ENCODE data around the gene ITSN1. TPM values are rescaled to one million over a fixed set of nuclear protein-coding genes. Genes with fewer than 3 reads are reported as not detected.

The ITSN1 gene
- total RNA-seq, 1 donor from 2014 or later, result 41.9 TPM

GRCh38 chr21:33641352-33642026, 812 bp upstream of the ITSN1 start, which contains the start of gene CRYZL1:
TSS of gene CRYZL1 (minus strand) at chr21:33641741. CDS start at chr21:33631551, 10,190 bp downstream.
- intact Hi-C loops (cut with micrococcal nuclease), result no loop called here
- Histone ChIP-seq H3K4me3 (peak within 1 kb of the TSS; percentile 92), H3K9me3 (replicated peaks) (no peaks in the 10 kb centered on the region), H3K36me3 (peaks cover 5% of the 10 kb centered on the region), H3K27ac (replicated peaks) (peak within 1 kb of the TSS; percentile 98), H3K4me1 (peaks cover 49% of the 10 kb centered on the region), H3K27me3 (ENCODE audit: low read depth) (no peaks in the 10 kb centered on the region)
- peak; percentile 100 for DNase-seq
- no peak for TF ChIP-seq CTCF (IDR thresholded peaks at IDR 0.05; ENCODE audit: borderline replicate concordance)

GRCh38 chr21:33642896-33643657, 776 bp downstream of the ITSN1 start:
- intact Hi-C loops (cut with micrococcal nuclease), result no loop called here
- Histone ChIP-seq H3K36me3 (no peaks in the 10 kb centered on the region), H3K4me1 (peaks cover 52% of the 10 kb centered on the region), H3K27ac (replicated peaks) (peak overlapping the region; percentile 98), H3K27me3 (ENCODE audit: low read depth) (no peaks in the 10 kb centered on the region), H3K4me3 (peak overlapping the region; percentile 92), H3K9me3 (replicated peaks) (no peaks in the 10 kb centered on the region)
- no peak for TF ChIP-seq CTCF (IDR thresholded peaks at IDR 0.05; ENCODE audit: borderline replicate concordance)
- peak; percentile 42 for DNase-seq

- no peaks in the 10 kb centered on the region for H3K27me3 ChIP-seq (ENCODE audit: low read depth)
- no peaks in the 10 kb centered on the region for H3K36me3 ChIP-seq
- no peak for DNase-seq
- peak overlapping the region; percentile 98 for H3K27ac ChIP-seq (replicated peaks)
- H3K4me3 ChIP-seq, result peak overlapping the region; percentile 92
- H3K4me1 ChIP-seq, result peaks cover 52% of the 10 kb centered on the region
- TF ChIP-seq CTCF (IDR thresholded peaks at IDR 0.05; ENCODE audit: borderline replicate concordance), result no peak
- intact Hi-C loops (cut with micrococcal nuclease), result no loop called here
- H3K9me3 ChIP-seq (replicated peaks), result no peaks in the 10 kb centered on the region
Measured at GRCh38 chr21:33643658-33644311, 1.5 kb downstream of the ITSN1 start.

- H3K27me3 ChIP-seq (ENCODE audit: low read depth), result no peaks in the 10 kb centered on the region
- no peaks in the 10 kb centered on the region for H3K9me3 ChIP-seq (replicated peaks)
- no peak for TF ChIP-seq CTCF (IDR thresholded peaks at IDR 0.05; ENCODE audit: borderline replicate concordance)
- peak overlapping the region; percentile 98 for H3K27ac ChIP-seq (replicated peaks)
- no peaks in the 10 kb centered on the region for H3K36me3 ChIP-seq
- peaks cover 52% of the 10 kb centered on the region for H3K4me1 ChIP-seq
- H3K4me3 ChIP-seq, result peak overlapping the region; percentile 92
- DNase-seq, result no peak
- intact Hi-C loops (cut with micrococcal nuclease), result no loop called here
Measured at GRCh38 chr21:33644383-33645074, 2.2 kb downstream of the ITSN1 start.

GRCh38 chr21:33645730-33646129, 3.4 kb downstream of the ITSN1 start:
- H3K27ac ChIP-seq (replicated peaks), result no peak overlapping the region

More at GRCh38 chr21:33645730-33646129, 3.4 kb downstream of the ITSN1 start:
- DNase-seq, result no peak
- H3K4me1 ChIP-seq, result peaks cover 56% of the 10 kb centered on the region
- H3K4me3 ChIP-seq, result no peak overlapping the region
- TF ChIP-seq CTCF (IDR thresholded peaks at IDR 0.05; ENCODE audit: borderline replicate concordance), result no peak
- no peaks in the 10 kb centered on the region for H3K9me3 ChIP-seq (replicated peaks)
- intact Hi-C loops (cut with micrococcal nuclease), result no loop called here
- no peaks in the 10 kb centered on the region for H3K36me3 ChIP-seq
- no peaks in the 10 kb centered on the region for H3K27me3 ChIP-seq (ENCODE audit: low read depth)
